Activated gamma-delta T cell treated with anti-CD3 and anti-CD28 coated beads, Interleukin-2, amount 50 U/mL, for 16 hours (primary cell): Measurements from ENCODE around the gene C12orf56.
"Not testable (repeated sequence)": the region's sequence is repeated elsewhere in the genome, so short reads cannot be mapped to it uniquely, and the experiment has no call there.

Experiments
- DNase-seq: peaks from one replicate; pipeline ENCODE4 v3.0.0-alpha.2; 2020; ENCODE audit warnings: low read depth

Gene C12orf56

DNA sequence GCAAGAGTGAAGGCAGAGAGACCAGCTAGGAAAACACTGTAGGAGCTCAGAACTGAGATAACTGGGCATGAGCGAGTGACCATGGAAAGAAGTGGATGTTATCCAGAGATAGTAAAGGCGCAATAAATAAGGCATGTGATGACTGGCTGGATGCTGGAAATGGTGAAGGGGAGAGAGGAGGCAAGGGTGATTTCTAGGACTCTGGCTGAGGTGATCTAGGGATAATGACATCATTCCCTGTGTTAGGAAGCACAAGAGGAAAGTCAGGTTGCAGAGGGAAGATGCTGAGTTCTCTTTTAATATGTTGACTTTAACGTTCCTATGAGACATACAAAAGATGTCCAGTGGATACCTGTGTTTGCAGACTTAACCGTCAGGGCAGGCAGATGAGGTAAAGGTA, 78.7 kb downstream of the C12orf56 start:
- DNase-seq = no peak

DNA sequence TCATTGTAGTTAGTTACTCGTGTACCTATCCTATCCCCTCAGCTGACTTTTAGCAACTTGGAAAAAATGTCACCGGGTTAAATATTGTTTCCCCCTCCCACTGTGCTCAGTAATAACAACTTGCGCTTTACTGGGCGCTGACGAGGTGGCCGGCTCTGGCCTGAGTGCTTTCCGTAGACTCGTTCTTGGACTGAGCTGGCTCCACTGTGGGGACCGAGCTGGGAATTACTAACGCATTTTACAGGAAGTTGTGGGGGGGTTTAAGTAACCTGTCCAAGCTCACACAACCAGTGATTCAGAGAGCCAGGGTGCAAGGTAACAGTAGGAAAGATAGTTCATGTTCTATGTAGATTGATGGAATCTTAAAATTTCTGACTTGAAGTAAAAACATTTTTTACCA, 86.0 kb downstream of the C12orf56 start:
- DNase-seq = no peak

DNA sequence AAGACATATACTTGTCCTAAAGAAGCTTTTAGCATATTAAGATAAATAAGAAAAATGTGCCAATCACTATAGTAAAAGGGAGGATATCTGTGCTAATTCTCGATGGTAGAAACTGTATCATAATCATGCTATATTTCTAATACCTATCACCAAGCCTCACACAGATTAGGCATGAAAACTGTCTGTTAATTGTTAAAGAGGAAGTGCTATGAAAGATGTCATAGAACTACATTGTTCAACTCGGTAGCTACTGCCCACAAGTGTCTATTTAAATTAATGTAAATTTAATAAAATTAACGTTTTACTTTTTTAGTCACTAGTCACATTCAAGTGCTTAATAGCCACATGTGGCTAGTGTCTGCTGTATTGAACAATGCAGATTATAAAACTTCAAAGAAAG, 90.9 kb downstream of the C12orf56 start:
- no peak for DNase-seq

DNA sequence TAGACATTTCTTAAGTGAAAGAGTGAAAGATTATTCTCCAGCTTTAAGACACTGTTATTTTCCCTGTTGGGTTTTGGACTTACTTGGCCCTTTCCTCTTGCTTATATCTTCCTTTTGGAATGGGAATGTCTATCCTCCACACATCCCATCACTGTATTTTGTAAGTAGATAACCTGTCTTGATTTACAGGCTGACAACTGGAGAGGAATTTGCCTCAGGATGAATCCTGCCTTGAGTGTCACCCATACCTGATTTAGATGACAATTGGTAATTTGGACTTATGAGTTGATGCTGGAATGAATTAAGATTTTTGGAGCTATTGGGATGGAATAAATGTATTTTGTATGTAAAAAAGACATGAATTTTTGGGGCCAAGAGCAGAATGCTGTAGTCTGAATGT, 94.3 kb downstream of the C12orf56 start:
- DNase-seq = no peak

DNA sequence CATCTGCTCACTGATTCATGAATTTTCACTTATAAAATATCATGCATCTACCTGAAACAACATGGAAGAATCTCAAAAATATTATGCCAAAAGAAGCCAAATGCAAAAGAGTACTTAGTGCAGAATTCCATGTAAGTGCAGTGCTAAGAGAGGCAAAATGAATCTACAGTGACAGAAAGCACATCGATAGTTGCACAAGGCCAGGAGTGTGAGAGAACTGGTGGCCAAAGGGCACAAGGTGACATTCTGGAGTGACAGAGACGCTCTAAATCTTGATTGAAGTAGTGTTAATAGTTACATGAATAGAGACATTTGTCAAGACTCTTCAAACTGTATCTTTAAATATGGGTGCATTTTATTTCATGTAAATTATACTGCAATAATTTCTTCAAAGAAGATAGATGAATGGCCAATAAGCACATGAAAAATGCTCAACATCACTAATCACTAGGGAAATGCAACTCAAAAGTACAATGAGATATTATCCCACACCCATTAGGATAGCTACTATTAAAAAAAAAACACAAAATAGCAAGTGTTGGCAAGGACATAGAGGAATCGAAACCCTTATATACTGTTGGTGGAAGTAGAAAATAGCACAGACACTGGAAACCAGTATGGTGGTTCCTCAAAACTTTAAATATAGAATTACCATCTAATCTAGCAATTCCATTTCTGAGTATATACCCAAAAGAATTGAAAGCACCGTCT, 96.7 kb downstream of the C12orf56 start:
- no peak for DNase-seq

DNA sequence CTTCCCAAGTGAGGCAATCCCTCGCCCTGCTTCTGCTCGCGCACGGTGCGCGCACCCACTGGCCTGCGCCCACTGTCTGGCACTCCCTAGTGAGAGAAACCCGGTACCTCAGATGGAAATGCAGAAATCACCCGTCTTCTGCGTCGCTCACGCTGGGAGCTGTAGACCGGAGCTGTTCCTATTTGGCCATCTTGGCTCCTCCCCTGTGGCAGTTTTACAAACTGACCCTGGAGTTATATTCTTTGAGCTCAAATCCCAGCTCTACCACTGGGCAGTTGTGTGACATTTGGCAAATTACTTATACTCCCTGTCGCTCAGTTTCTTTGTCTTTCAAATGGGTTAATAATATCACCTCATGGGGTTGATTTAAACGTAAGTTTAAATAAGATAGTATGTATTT, 97.4 kb downstream of the C12orf56 start:
- DNase-seq = not testable (repeated sequence)

DNA sequence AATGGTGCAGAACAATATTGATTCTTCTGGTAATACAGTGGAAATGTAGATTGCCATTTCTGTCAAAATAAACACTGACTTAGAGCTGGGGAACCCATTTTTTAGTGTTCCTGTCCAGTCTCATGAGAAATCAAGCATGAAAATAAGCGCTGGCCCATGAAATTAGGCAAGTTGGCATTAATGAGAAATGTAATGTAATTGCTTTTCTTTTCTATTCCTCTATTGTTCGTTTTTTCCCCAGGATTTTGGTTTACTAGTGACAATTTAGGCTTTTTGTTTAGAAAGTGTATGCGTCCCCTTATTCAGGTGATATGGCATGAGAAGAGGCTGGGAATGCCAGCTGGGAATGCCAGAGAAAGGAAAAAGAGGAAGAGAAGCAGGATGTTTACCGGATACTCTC, 104.0 kb downstream of the C12orf56 start:
- no peak for DNase-seq

DNA sequence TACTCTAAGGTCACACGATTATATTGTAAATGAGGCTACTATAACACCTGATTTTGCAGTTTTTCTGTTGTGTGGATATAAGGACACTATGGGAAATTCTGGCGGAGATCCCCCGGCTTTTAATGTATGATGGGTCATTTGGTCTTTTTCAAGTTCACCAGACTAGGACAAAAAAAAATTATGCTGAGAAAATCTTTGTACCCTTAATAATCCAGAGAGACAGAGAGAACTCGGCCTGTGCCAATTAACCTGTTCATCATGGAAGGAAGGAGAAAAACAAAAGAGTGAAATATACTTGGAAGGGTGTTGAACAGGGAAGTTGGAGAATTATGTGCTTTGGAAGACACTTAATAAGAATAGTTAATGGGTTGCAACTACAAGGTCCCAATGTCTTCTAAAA, 106.3 kb downstream of the C12orf56 start:
- no peak for DNase-seq

DNA sequence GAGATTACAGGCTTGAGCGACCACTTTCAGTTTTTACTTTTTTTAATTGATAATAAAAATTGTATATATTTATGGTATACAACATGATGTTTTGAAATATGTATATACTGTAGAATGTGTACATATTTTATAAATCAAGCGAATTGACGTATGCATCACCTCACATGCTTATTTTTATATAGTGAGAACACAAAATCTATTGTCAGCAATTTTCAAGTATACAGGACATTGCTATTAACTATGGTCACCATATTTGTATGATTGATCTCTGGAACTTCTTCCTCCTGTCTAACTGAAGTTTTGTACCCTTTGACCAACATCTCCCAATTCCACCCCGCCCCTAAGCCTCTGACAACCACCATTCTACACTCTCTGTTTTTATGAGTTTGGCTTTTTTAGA, 112.1 kb downstream of the C12orf56 start:
- no peak for DNase-seq

DNA sequence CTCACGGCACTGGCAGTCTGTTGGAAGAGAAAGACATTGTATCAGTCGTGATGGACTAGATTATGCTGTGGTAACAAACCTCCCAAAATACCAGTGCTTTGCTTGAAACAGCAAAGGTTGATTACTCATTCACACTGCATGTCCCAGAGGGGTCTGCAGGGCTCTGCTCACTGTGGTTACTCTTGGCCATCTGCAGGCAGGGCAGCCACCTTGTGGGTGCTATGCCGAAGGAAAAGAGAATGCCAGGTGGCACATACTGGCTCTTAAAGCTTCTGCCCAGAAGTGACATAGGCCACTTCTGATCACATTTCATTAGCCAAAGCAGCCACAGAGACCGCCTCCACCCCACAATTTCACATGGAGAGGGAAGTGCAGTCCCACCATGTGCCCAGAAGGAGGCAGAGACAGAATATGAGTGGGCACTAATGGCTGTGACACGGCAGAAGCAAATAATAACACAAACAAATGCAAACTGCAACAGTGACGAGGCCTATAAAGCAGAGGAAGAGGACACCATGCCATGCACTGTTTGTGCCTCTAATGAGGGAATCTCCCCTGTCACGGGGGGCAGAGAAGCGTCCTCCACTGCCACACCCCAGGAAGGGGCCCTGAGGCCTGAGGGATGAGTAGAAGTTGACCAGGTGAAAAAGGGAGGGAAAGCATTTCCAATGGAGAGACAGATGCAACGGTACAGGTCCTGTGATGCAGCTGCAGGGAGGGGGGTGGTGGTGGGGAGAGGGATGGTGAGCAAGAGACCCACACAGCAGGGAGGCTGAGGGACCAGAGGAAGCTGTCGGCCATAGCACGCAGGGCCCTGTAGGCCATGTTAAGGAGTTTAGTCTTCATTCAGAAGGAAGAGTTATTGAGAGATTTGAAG, 116.8 kb downstream of the C12orf56 start:
- DNase-seq = no peak

DNA sequence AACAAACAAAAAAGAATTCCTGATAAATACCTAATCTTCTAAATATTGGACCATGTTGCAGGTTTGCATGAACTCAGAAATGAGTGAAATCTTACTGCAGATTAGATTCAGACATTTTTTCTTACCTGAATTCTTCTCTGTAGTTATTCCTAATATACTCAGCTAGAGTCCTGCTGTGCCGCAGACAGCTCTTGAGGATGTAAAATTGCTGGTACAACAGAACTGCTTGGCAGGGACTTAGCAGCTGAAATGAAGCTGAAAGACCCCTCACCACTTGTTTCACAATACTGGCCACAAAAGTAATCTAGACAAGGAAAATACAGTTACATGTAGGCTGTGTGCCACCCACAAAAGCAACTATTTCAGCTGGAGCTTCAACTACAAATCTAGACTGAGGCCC, 120.1 kb downstream of the C12orf56 start:
- no peak for DNase-seq

DNA sequence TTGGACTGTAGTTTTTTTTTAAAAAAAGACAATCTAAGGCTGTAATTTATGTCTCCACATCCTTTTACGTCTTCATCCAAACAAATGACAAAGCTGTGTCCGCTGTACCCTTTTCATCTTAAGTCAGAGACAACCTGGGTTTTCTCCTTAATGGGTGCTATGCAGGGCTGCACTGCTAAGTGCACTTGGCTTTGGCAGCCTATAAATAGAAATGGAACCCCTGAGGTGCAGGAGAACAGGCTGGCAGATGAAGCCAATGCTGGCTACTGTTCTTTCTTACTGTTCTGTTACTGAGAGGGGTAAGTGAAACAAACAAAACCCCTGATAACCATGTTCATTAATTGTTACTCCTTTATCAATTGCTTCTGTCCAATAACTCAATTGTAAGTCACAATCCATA, 121.4 kb downstream of the C12orf56 start:
- DNase-seq = no peak

DNA sequence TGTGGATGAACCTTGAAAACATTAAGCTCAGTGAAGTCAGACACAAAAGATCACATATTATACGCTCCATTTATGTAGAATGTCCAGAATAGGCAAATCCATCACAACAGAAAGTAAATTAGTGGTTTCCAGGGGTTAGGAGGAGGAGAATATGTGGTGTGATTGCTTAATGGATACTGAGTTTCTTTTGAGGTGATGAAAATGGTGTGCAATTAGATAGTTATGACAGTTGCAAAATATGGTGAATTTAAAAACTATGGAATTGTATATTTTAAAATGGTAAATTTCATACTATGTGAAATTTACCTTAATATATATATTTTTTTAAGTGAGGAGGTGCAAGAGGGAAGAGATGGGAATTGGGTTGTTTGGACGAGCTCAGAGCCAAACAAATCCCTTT, 122.1 kb downstream of the C12orf56 start:
- no peak for DNase-seq

DNA sequence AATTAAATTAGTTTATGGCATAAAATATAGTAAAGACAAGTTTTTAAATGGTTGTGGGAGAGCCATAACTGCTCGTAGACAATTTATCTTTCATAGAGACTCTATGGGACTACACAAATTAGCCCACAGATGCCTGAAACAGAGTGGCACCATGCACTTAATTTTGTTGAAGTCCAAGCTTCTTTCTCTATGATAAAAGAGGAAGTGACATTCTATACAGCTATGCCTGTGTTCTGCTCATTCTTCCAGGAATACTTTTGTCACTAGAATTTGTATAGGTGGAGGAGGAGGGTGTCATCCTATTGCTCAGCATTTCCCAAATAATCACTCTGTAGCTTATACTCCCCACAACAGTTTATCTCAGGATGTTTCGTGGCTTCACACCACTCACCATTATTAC, 124.7 kb downstream of the C12orf56 start:
- DNase-seq = no peak

DNA sequence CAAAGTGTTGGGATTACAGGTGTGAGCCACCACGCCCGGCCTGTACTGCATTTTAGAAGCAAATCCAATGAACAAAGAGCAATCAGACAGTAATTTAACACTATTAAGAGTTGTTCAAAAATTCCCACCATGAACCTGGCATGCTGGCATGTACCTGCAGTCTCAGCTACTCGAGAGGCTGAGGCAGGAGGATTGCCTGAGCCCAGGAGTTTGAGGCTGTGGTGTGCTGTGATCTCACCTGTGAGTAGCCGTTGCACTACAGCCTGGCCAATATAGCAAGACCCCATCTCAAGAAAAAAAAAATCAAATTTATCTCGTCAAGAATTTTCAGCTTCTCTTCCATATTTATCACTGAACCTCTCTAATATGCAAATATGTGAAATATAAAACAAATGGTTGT, 128.7 kb downstream of the C12orf56 start:
- no peak for DNase-seq

DNA sequence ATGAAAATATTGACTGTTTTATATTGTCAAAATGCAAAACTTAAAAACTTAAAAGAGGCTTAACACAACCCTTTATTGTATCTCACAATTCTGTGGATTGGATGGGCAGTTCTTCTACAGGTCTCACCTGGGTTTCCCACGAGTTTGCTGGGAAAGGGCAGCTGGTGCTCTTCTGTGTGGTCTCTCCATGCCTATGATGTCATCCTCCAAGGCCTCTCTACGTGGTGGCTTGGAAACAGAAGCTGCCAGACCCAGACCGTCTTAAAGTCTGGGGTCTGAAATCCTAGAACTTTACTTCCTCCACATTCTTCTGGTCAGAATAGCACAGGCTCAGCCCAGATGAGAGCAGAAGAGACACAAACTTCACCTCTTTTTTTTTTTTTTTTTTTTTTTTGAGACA, 132.0 kb downstream of the C12orf56 start:
- no peak for DNase-seq

DNA sequence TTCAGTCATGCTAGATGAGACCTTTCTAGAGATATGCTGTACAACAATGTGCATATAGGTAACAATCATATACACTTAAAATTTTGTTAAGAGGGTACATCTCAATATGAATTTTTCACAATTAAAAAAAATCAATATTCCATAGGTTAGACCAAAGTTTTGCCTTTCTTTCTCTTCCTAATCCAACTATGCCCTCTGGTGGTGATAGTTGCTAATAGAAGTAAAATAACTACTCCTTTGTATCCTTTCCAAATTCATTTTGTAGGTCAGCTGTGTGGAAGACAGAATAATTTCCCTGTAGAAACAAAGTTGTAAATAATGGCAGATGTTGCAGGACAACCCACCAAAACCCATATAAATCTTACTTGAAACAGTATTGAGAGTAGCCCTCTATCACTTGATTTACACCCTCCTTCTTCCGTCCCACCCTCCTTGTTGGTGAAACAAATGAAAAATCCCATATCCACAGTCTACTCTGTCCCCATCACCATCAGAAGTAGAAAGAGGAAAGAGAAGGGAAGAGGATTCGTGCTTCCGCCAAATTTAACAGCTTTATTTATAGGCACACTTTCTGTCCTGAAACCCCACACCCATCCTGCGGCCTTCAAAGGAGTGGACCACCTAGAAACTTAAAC, 134.3 kb downstream of the C12orf56 start:
- DNase-seq = no peak

DNA sequence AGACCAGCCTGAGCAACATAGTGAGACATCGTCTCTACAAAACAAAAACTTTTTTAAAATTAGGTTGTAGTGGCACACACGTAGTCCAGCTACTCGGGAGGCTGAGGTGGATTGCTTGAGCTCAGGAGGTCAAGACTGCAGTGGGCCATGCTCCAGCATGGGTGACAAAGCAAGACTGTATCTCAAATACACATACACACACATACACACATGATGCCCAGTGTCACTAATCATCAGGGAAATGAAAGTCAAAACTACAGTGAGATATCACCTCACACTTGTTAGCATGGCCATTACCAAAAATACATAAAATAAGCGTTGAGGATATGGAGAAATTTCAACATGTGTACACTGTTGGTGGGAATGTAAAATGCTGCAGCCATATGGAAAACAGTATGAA, 135.3 kb downstream of the C12orf56 start:
- no peak for DNase-seq

DNA sequence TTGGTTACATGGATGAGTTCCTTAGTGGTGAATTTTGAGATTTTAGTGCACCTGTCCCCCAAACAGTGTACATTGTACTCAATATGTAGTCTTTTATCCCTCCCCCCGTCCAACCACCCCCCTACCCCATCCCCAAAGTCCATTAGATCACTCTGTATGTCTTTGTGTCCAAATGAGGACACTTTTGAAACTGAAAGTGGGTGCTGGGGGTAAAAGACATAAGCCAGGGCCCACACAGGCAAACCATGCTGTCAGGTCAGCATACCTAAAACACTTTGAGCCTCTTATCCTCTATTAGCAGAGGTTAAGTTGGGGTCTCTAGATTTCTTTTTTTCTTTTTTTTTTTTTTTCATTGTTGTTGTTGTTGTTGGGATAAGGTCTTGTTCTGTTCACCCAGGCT, 137.2 kb downstream of the C12orf56 start:
- DNase-seq = no peak

DNA sequence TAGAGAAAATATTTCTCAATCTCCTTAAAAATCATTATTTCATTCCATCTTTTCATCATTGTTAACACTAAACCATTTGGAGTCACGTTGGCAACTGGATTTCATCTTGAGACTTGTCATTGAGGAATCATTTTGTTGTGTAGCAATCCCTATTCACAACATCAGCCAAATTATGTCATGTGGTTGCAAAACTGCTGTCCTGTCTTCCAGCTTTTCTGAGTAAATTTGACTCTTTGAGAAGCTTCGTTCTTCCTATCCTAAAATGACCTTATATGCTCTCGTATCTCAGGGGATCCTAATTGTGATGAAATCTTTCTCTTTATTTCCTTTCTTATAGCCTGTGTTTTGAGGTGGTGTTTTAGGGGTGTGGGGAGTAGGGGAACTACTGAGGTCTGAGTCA, 137.9 kb downstream of the C12orf56 start:
- no peak for DNase-seq

DNA sequence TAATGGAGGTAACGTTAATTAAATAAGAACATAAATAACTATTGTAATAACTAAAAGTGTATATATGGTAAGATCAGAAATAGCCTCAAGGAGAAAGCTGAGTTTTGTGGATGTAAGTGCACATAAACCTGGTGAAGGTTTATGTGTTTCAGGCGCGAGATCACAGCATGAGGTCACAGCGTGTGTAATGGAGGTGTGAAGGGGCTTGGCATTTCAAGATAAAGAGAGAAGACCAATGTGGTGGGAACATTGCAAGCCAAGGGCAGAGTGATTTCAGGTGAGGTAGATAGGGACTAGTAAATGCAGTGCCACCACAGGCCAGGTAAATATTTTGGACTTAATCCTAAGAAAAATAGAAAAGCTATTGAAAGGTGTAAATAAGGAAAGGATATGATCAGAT, 146.7 kb downstream of the C12orf56 start:
- DNase-seq = no peak

DNA sequence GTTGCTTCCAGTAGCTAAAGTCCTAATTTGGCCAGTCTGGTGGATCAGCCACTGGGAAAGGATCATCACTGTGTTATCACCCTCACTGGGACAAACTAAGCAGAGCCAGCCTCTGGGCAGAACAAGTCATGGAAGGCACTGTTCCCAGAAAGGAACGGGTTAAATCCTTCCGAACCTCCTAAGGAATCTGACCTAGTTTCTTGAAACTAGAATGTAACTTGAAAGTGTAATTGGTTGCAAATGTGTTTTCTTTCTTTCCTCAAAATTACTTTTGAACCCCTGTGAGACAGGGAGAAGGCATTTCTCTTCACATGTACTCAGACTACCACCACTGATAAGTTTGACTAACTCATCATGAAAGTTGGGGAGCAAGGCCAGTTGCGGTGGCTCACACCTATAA, 149.8 kb downstream of the C12orf56 start:
- no peak for DNase-seq

DNA sequence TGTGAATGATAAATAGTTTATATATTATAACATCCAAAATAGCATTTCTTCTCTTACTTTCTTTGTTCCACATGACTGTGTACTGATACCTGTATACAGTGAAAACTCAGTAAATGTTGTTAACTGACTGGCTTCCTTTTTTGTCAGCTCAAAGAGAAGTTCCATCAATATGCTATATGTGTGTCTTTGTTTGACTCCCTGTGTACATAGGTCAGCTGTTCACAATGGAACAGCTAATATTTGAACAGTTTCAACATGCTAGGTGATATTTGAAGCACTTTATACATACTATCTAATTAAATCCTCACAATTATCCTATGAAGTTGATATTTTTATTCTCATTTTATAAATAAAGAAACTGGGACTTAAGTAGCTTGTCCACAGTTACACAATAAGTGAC, 153.2 kb downstream of the C12orf56 start:
- no peak for DNase-seq
